Activated CD4-positive, CD25-positive, alpha-beta regulatory T cell treated with anti-CD3 and anti-CD28 coated beads, Interleukin-2, amount 50 U/mL, for 24 hours (primary cell): ENCODE measurements around the gene KRTAP4-5.
"Not testable (repeated sequence)": the region's sequence is repeated elsewhere in the genome, so short reads cannot be mapped to it uniquely, and the experiment has no call there.

Source experiments
- ATAC-seq, 2 donors: fragments of 150-1000 bp; cut with Tn5 transposase; one replicate each; pipeline ENCODE4 v1.10.0; 2021; ENCODE audit warnings: mild to moderate bottlenecking in 1 of 2, moderate library complexity in 1 of 2

The KRTAP4-5 gene

GRCh38 chr17:41105347-41105746 is 44.3 kb downstream of the KRTAP4-5 start, which contains the start of gene KRTAP4-9:
KRTAP4-9 (plus strand) TSS chr17:41105389; CDS start chr17:41105389, 0 bp downstream.
- not testable (repeated sequence) for ATAC-seq

DNA sequence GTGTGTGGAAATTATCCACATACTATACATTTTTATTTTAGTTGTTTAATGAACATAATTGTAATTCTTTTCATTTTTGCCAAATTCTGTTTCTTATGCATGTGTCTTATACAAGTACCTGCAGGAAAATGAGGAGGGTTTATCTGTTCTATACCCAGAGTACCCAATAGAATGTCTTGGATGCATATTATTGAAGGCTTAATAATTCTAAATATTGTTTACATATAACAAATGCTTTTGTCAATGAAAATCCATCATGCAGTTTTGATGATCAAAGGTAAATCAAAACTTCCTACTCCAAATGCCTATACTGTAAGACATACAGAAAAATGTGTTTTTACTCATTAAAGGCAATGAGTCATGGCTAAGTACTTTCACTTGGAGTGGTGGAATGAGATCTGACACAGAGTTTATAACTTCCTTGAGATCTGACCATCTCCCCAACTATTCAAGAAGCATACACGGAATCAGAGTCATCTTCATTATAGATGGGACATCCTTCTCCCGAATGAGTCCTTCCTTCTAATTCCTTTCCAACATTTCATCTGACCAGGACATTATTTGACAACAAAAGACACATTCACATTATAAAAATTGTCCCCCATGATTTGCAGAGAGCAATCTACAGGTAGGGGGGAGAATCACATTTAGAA is 45.1 kb downstream of the KRTAP4-5 start:
- not testable (repeated sequence) for ATAC-seq

- no peak for ATAC-seq
Measured at GRCh38 chr17:41103896-41104295, 45.7 kb downstream of the KRTAP4-5 start.

DNA sequence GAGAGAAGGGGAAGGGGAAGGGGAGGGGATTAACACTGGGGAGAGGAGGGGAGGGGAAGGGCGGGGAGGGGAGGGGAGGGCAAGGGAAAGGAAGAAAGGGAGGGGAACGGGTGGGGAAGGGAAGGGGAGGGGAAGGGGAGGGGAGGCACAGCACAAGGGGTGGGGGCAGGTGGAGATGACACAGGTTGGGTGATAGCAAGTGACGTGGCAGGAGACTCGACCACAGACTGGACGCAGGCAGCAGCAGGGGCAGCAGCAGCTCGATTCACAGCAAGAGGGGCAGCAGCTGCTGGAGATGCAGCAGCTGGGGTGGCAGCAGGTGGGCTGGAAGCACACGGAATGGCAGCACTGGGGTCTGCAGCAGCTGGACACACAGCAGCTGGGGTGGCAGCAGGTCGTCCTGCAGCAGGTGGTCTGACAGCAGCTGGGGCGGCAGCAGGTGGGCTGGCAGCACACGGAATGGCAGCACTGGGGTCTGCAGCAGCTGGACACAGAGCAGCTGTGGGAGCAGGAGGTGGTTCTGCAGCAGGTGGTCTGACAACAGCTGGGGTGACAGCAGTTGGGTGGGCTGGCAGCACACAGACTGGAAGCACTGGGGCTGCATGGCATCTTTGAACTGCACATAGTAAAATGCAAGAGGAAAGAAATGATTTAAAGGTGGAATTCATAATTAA is 47.9 kb downstream of the KRTAP4-5 start, which contains the start of gene KRTAP4-16:
TSS of gene KRTAP4-16 (minus strand) at position 624 of the 674 bp plus-strand sequence. CDS start at position 624, 0 bp downstream.
- ATAC-seq = no peak

GRCh38 chr17:41099682-41100480 is 49.7 kb downstream of the KRTAP4-5 start:
- ATAC-seq = not testable (repeated sequence)
